Lung microvascular endothelial cell (primary cell): ENCODE data around the gene SIK3. TPM values are rescaled to one million over a fixed set of nuclear protein-coding genes. Genes with fewer than 3 reads are reported as not detected.

Experiments used
- DNase-seq, 2 donors: peaks; one replicate each; pipeline versions ENCODE4 v3.0.0 to v3.0.0-alpha.2; 2010; ENCODE audit warnings: low read depth in 2 of 2
- total RNA-seq: library from RNA; depleted of rRNA; stranded (reverse); fragments of >200 nt; gene quantifications from 2 replicates; pipeline ENCODE4 v1.2.1, GENCODE V29; 2014

The SIK3 gene
- total RNA-seq, 1 donor from 2014 or later, result 6.3 TPM

GRCh38 chr11:117110294-117110950 is 12.2 kb upstream of the SIK3 start:
- no peak for DNase-seq

- no peak for DNase-seq
Observed at GRCh38 chr11:117107701-117108590, 9.7 kb upstream of the SIK3 start.

GRCh38 chr11:117100556-117100955 is 2.3 kb upstream of the SIK3 start:
- DNase-seq, result no peak

GRCh38 chr11:117099696-117100095 is 1.5 kb upstream of the SIK3 start:
- no peak for DNase-seq

- peak; percentile 36 to 52 for DNase-seq
Observed at GRCh38 chr11:117097389-117098268, 599 bp downstream of the SIK3 start.

- no peak for DNase-seq
Observed at GRCh38 chr11:117097014-117097388, 1.2 kb downstream of the SIK3 start.

- no peak for DNase-seq
Observed at GRCh38 chr11:117096201-117096991, 1.8 kb downstream of the SIK3 start.

- no peak for DNase-seq
Observed at GRCh38 chr11:117095284-117096161, 2.7 kb downstream of the SIK3 start.

- no peak for DNase-seq
Observed at GRCh38 chr11:117094776-117095175, 3.5 kb downstream of the SIK3 start.

GRCh38 chr11:117092951-117093590 is 5.2 kb downstream of the SIK3 start:
- DNase-seq, result no peak

GRCh38 chr11:117091753-117092477 is 6.3 kb downstream of the SIK3 start:
- no peak for DNase-seq

- DNase-seq, result no peak
Observed at GRCh38 chr11:117090111-117090706, 8.0 kb downstream of the SIK3 start.

GRCh38 chr11:117089685-117090084 is 8.5 kb downstream of the SIK3 start:
- DNase-seq, result no peak

- no peak for DNase-seq
Observed at GRCh38 chr11:117087446-117087845, 10.8 kb downstream of the SIK3 start.

- DNase-seq, result no peak
Observed at GRCh38 chr11:117084992-117085391, 13.2 kb downstream of the SIK3 start.

GRCh38 chr11:117083011-117083935 is 15.0 kb downstream of the SIK3 start:
- DNase-seq, result no peak

- DNase-seq, result no peak
Observed at GRCh38 chr11:117081908-117082307, 16.3 kb downstream of the SIK3 start.
